HepG2 (cell line): Measurements from ENCODE around the gene SLC45A3. TPM values are rescaled to one million over a fixed set of nuclear protein-coding genes. Genes with fewer than 3 reads are reported as not detected.

ENCODE experiments used
- AKAP8 ChIP-seq: sonication (generic); formaldehyde crosslinking; IDR thresholded peaks from 2 replicates; pipeline ENCODE4 v1.5.1; 2020; ENCODE audit warnings: mild to moderate bottlenecking, missing genetic modification reagents
- CBX5 ChIP-seq: sonication (generic); formaldehyde crosslinking; IDR thresholded peaks from 2 replicates; pipeline ENCODE4 v1.4.0; 2020; ENCODE audit warnings: missing genetic modification reagents, borderline replicate concordance
- GABPB1 ChIP-seq: IDR thresholded peaks from 2 replicates; pipeline ENCODE4 v1.6.1; 2016; ENCODE audit warnings: mild to moderate bottlenecking, missing genetic modification reagents, moderate library complexity, missing compliant biosample characterization
- KDM3A ChIP-seq: IDR thresholded peaks from 2 replicates; pipeline ENCODE4 v1.6.1; 2018; ENCODE audit warnings: low read depth, missing compliant biosample characterization
- KLF12 ChIP-seq: sonication (generic); formaldehyde crosslinking; IDR thresholded peaks from 2 replicates; pipeline ENCODE4 v1.4.0; 2020; ENCODE audit warnings: missing genetic modification reagents, borderline replicate concordance
- KMT2A ChIP-seq: sonication (generic); formaldehyde crosslinking; IDR thresholded peaks from 2 replicates; pipeline ENCODE4 v1.4.0; 2020; ENCODE audit warnings: missing genetic modification reagents
- LCORL ChIP-seq, 2 experiments: fragments of 450-650 bp in 1 of 2; sonication (generic) in 1 of 2; formaldehyde crosslinking in 1 of 2; IDR thresholded peaks; 2 replicates each; pipeline versions ENCODE4 v1.5.0 to v1.6.1; 2017 to 2020; ENCODE audit warnings: antibody characterized with exemption in 1 of 2, missing genetic modification reagents in 1 of 2
- MTA1 ChIP-seq: sonication (generic); formaldehyde crosslinking; IDR thresholded peaks from 2 replicates; pipeline ENCODE4 v1.4.0; 2020; ENCODE audit warnings: missing genetic modification reagents, mild to moderate bottlenecking, borderline replicate concordance
- NR2F6 ChIP-seq, 2 experiments: IDR thresholded peaks; 2 replicates each; pipeline ENCODE4 v1.6.1; 2016; ENCODE audit warnings: antibody characterized with exemption in 1 of 2, mild to moderate bottlenecking in 1 of 2
- PLRG1 ChIP-seq: fragments of 450-650 bp; conservative IDR thresholded peaks from 2 replicates; pipeline ENCODE4 v1.6.1; 2016
- RCOR2 ChIP-seq: IDR thresholded peaks from 2 replicates; pipeline ENCODE4 v1.6.1; 2016; ENCODE audit warnings: missing biosample characterization, missing genetic modification reagents
- SIN3B ChIP-seq: fragments of 150-350 bp; IDR thresholded peaks from 2 replicates; pipeline ENCODE4 v1.6.1; 2014; ENCODE audit warnings: low read length
- SMAD3 ChIP-seq: sonication (generic); formaldehyde crosslinking; IDR thresholded peaks from 2 replicates; pipeline ENCODE4 v1.4.0; 2020; ENCODE audit warnings: missing genetic modification reagents
- SP5 ChIP-seq: IDR thresholded peaks from 2 replicates; pipeline ENCODE4 v1.6.1; 2016; ENCODE audit warnings: low read depth, borderline replicate concordance
- SUZ12 ChIP-seq: fragments of 150-350 bp; IDR thresholded peaks from 2 replicates; pipeline ENCODE4 v1.6.1; 2014; ENCODE audit warnings: low read depth, low read length
- TGIF2 ChIP-seq: IDR thresholded peaks from 2 replicates; pipeline ENCODE4 v1.6.1; 2016; ENCODE audit warnings: control low read depth, missing compliant biosample characterization
- U2AF1 ChIP-seq: fragments of 200-400 bp; formaldehyde crosslinking; optimal IDR thresholded peaks from 2 replicates; pipeline ENCODE3; 2017; ENCODE audit warnings: mild to moderate bottlenecking, low read depth, low read length
- YEATS4 ChIP-seq: sonication (generic); formaldehyde crosslinking; IDR thresholded peaks from 2 replicates; pipeline ENCODE4 v1.4.0; 2020; ENCODE audit warnings: missing genetic modification reagents, borderline replicate concordance
- ZBTB3 ChIP-seq: sonication (generic); formaldehyde crosslinking; IDR thresholded peaks from 2 replicates; pipeline ENCODE4 v1.4.0; 2020; ENCODE audit warnings: low read depth, mild to moderate bottlenecking, moderate library complexity, missing genetic modification reagents, borderline replicate concordance
- ZIK1 ChIP-seq: sonication (generic); formaldehyde crosslinking; IDR thresholded peaks from 2 replicates; pipeline ENCODE4 v1.5.0; 2020; ENCODE audit warnings: mild to moderate bottlenecking, low read depth, missing genetic modification reagents, borderline replicate concordance
- ZNF101 ChIP-seq: sonication (generic); formaldehyde crosslinking; IDR thresholded peaks from 2 replicates; pipeline ENCODE4 v1.4.0; 2020; ENCODE audit warnings: mild to moderate bottlenecking, low read depth, missing genetic modification reagents, borderline replicate concordance
- ZNF12 ChIP-seq: sonication (generic); formaldehyde crosslinking; IDR thresholded peaks from 2 replicates; pipeline ENCODE4 v1.5.0; 2020; ENCODE audit warnings: missing genetic modification reagents
- ZNF251 ChIP-seq: sonication (generic); formaldehyde crosslinking; IDR thresholded peaks from 2 replicates; pipeline ENCODE4 v1.9.0; 2021; ENCODE audit warnings: mild to moderate bottlenecking, missing genetic modification reagents
- ZNF296 ChIP-seq: sonication (generic); formaldehyde crosslinking; conservative IDR thresholded peaks from 2 replicates; pipeline ENCODE4 v1.5.0; 2020; ENCODE audit warnings: mild to moderate bottlenecking, missing genetic modification reagents
- ZNF430 ChIP-seq: sonication (generic); formaldehyde crosslinking; IDR thresholded peaks from 2 replicates; pipeline ENCODE4 v1.9.0; 2021; ENCODE audit warnings: mild to moderate bottlenecking, missing genetic modification reagents
- ZNF567 ChIP-seq: sonication (generic); formaldehyde crosslinking; IDR thresholded peaks from 2 replicates; pipeline ENCODE4 v1.8.1; 2023; ENCODE audit warnings: mild to moderate bottlenecking, missing genetic modification reagents, borderline replicate concordance
- ZNF672 ChIP-seq: sonication (generic); formaldehyde crosslinking; IDR thresholded peaks from 2 replicates; pipeline ENCODE4 v1.8.1; 2022; ENCODE audit warnings: missing genetic modification reagents
- ZNF816 ChIP-seq: sonication (generic); formaldehyde crosslinking; IDR thresholded peaks from 2 replicates; pipeline ENCODE4 v1.8.0; 2022; ENCODE audit warnings: missing genetic modification reagents, mild to moderate bottlenecking, borderline replicate concordance
- ZSCAN9 ChIP-seq: IDR thresholded peaks from 2 replicates; pipeline ENCODE4 v1.6.1; 2016; ENCODE audit warnings: borderline replicate concordance
- polyA plus RNA-seq, 8 experiments: library from polyadenylated mRNA; depleted of rRNA in 3 of 8; stranded (reverse) in 7 of 8; unstranded in 1 of 8; fragments of >200 nt; fragmentation: Illumina TruSeq in 4 of 8; extraction: Trizol in 4 of 8; gene quantifications; 2 replicates each; pipeline versions ENCODE4 v1.2.1 to v1.2.3, GENCODE V29; 2011 to 2016; ENCODE audit warnings: low read depth in 4 of 8, missing spikeins in 1 of 8, mixed read lengths in 1 of 8; ENCODE audit not compliant: insufficient read depth in 1 of 8
- total RNA-seq, 5 experiments: library from RNA; depleted of rRNA; stranded (reverse); fragments of >200 nt; fragmentation: Illumina TruSeq; extraction: Trizol; gene quantifications; 2 replicates each; pipeline ENCODE4 v1.2.3, GENCODE V29; 2016; ENCODE audit warnings: low read depth in 1 of 5
- TF ChIP-seq, protein P1 (sequence below): sonication (generic); formaldehyde crosslinking; IDR thresholded peaks from 2 replicates; pipeline ENCODE4 v1.5.0; 2020; ENCODE audit warnings: missing genetic modification reagents, mild to moderate bottlenecking, borderline replicate concordance
- TF ChIP-seq, protein P2 (sequence below): sonication (generic); formaldehyde crosslinking; IDR thresholded peaks from 2 replicates; pipeline ENCODE4 v1.4.0; 2020; ENCODE audit warnings: mild to moderate bottlenecking, missing genetic modification reagents
- TF ChIP-seq, protein P3 (sequence below): sonication (generic); formaldehyde crosslinking; IDR thresholded peaks from 2 replicates; pipeline ENCODE4 v1.8.0; 2022; ENCODE audit warnings: missing genetic modification reagents, mild to moderate bottlenecking, inconsistent platforms, borderline replicate concordance

The SLC45A3 gene
- total and polyA plus RNA-seq, 2 of the 13 experiments (the other 11 are each of a cell fraction or from before 2014, with no cell fraction given), result 3.4 to 4.1 TPM

DNA sequence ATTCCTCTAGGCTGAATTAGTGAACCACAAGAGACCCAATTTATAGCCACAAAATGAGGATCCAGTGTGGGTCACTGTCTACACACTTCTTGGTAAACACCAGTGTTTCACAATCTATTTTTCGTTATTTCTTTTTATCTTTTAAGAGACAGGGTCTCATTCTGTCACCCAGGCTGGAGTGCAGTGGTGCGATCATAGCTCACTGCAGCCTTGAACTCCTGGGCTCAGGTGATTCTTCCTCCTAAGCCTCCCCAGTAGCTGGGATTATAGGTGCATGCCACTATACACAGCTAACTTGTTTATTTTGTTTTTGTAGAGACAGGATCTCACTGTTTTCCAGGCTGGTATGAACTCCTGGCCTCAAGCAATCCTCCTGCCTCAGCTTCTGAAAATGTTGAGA is 29.3 kb upstream of the SLC45A3 start (continued):
- TF ChIP-seq ZNF101 (no peak), KLF12 (CRISPR knock-in tag) (no peak), SMAD3 (no peak), RCOR2 (CRISPR knock-in tag) (no peak), NR2F6 (IDR thresholded peaks at IDR 0.05) (peak; percentile 43), NR2F6 (CRISPR knock-in tag; IDR thresholded peaks at IDR 0.05) (peak; percentile 66), ZIK1 (CRISPR knock-in tag) (no peak), SUZ12 (no peak), GABPB1 (CRISPR knock-in tag) (0 out of 2 replicates have a peak, but pooled peaks have one; percentile 14), ZBTB3 (CRISPR knock-in tag) (peak; percentile 80; the same call in 1 of the 2 replicates), SP5 (no peak), ZNF816 (CRISPR knock-in tag) (no peak), ZSCAN9 (CRISPR knock-in tag) (no peak; the same call in 1 of the 2 replicates), PLRG1 (no peak), LCORL (IDR thresholded peaks at IDR 0.05) (no peak), LCORL (CRISPR knock-in tag; IDR thresholded peaks at IDR 0.05) (peak; percentile 73; the same call in 1 of the 2 replicates), ZNF296 (CRISPR knock-in tag) (no peak), SIN3B (no peak), U2AF1 (no peak), ZNF430 (CRISPR knock-in tag) (no peak), ZNF12 (CRISPR knock-in tag) (no peak), MTA1 (CRISPR knock-in tag) (no peak), AKAP8 (no peak), ZNF672 (no peak), KMT2A (CRISPR knock-in tag) (no peak), TGIF2 (no peak), KDM3A (CRISPR knock-in tag) (no peak), YEATS4 (CRISPR knock-in tag) (no peak), CBX5 (CRISPR knock-in tag) (no peak), ZNF567 (no peak), ZNF251 (CRISPR knock-in tag) (no peak)
- TF ChIP-seq, protein P1, sequence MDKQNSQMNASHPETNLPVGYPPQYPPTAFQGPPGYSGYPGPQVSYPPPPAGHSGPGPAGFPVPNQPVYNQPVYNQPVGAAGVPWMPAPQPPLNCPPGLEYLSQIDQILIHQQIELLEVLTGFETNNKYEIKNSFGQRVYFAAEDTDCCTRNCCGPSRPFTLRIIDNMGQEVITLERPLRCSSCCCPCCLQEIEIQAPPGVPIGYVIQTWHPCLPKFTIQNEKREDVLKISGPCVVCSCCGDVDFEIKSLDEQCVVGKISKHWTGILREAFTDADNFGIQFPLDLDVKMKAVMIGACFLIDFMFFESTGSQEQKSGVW (CRISPR knock-in tag), result no peak
- TF ChIP-seq, protein P2, sequence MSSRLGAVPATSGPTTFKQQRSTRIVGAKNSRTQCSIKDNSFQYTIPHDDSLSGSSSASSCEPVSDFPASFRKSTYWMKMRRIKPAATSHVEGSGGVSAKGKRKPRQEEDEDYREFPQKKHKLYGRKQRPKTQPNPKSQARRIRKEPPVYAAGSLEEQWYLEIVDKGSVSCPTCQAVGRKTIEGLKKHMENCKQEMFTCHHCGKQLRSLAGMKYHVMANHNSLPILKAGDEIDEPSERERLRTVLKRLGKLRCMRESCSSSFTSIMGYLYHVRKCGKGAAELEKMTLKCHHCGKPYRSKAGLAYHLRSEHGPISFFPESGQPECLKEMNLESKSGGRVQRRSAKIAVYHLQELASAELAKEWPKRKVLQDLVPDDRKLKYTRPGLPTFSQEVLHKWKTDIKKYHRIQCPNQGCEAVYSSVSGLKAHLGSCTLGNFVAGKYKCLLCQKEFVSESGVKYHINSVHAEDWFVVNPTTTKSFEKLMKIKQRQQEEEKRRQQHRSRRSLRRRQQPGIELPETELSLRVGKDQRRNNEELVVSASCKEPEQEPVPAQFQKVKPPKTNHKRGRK (CRISPR knock-in tag), result no peak
- TF ChIP-seq, protein P3, sequence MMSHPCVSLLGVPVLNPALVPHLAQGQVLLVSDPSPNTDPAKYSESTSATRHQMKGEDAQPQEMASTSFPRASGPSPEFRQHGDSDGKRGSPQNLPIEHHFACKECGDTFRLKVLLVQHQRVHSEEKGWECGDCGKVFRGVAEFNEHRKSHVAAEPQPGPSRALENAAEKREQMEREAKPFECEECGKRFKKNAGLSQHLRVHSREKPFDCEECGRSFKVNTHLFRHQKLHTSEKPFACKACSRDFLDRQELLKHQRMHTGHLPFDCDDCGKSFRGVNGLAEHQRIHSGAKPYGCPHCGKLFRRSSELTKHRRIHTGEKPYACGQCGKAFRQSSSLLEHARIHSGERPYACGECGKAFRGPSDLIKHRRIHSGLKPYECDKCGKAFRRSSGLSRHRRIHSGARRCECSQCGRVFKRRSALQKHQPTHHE (CRISPR knock-in tag), result no peak
